GM23338 (cell line): ENCODE data around the gene SYT9.

Experiments
- CREB1 ChIP-seq: fragments of 250-450 bp; sonication (Bioruptor Pico); IDR thresholded peaks from 2 replicates; pipeline ENCODE4 v1.5.0; 2020; ENCODE audit warnings: low read depth, mild to moderate bottlenecking, moderate library complexity
- EZH2 ChIP-seq: fragments of 200-600 bp; sonication (generic); IDR thresholded peaks from one replicate; pipeline ENCODE4 v1.8.0; 2017; ENCODE audit warnings: antibody characterized with exemption, mild to moderate bottlenecking, low read depth; ENCODE audit not compliant: unreplicated experiment
- EZH2phosphoT487 ChIP-seq: fragments of 200-600 bp; sonication (generic); IDR thresholded peaks from one replicate; pipeline ENCODE4 v1.8.1; 2018; ENCODE audit warnings: antibody characterized with exemption; ENCODE audit not compliant: unreplicated experiment
- POLR2AphosphoS5 ChIP-seq: IDR thresholded peaks from 2 replicates; pipeline ENCODE4 v1.6.1; 2016; ENCODE audit warnings: antibody characterized with exemption, low read depth
- ZNF114 ChIP-seq: fragments of 250-450 bp; sonication (Bioruptor Pico); IDR thresholded peaks from 2 replicates; pipeline ENCODE4 v1.5.0; 2020; ENCODE audit warnings: mild to moderate bottlenecking, moderate library complexity
- ZNF331 ChIP-seq: fragments of 250-450 bp; sonication (Bioruptor Pico); IDR thresholded peaks from 2 replicates; pipeline ENCODE4 v1.5.0; 2020; ENCODE audit warnings: low read depth, mild to moderate bottlenecking, moderate library complexity
- TF ChIP-seq, protein P1 (sequence below), 2 experiments: fragments of 200-600 bp in 1 of 2; sonication (generic) in 1 of 2; conservative IDR thresholded peaks; 2 replicates each; pipeline versions ENCODE4 v1.5.1 to v1.6.1; 2016 to 2017; ENCODE audit warnings: antibody characterized with exemption in 2 of 2, low read depth in 2 of 2, mild to moderate bottlenecking in 2 of 2, moderate library complexity in 1 of 2
- TF ChIP-seq, protein P2 (sequence below): IDR thresholded peaks from one replicate; pipeline ENCODE4 v1.6.1; 2018; ENCODE audit warnings: antibody characterized with exemption; ENCODE audit not compliant: unreplicated experiment

DNA sequence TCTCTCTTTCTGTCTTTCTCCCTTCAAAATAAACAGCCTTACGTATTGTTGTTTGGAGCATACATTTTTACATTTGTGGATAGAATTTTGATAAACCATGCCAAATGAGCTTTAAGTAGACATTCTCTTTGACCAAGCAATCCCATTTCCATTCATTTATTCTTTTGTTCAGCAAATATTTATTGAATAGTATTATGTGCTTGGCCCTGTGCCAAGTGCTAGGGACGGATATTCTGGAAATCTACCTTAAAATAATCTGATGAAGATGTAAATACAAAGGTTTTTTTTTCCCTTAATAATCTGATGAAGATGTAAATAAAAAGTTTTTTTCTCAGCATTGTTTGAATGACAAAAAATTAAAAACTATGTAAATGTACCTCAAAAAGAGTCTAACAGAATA, 235.7 kb downstream of the SYT9 start:
- no peak for TF ChIP-seq EZH2phosphoT487
- TF ChIP-seq, protein P1, sequence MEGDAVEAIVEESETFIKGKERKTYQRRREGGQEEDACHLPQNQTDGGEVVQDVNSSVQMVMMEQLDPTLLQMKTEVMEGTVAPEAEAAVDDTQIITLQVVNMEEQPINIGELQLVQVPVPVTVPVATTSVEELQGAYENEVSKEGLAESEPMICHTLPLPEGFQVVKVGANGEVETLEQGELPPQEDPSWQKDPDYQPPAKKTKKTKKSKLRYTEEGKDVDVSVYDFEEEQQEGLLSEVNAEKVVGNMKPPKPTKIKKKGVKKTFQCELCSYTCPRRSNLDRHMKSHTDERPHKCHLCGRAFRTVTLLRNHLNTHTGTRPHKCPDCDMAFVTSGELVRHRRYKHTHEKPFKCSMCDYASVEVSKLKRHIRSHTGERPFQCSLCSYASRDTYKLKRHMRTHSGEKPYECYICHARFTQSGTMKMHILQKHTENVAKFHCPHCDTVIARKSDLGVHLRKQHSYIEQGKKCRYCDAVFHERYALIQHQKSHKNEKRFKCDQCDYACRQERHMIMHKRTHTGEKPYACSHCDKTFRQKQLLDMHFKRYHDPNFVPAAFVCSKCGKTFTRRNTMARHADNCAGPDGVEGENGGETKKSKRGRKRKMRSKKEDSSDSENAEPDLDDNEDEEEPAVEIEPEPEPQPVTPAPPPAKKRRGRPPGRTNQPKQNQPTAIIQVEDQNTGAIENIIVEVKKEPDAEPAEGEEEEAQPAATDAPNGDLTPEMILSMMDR (conservative IDR thresholded peaks at IDR 0.05; ENCODE audit: low read depth in 2 of 2) = no peak
- TF ChIP-seq ZNF114 (CRISPR knock-in tag) = no peak
- no peak for TF ChIP-seq CREB1
- TF ChIP-seq, protein P2, sequence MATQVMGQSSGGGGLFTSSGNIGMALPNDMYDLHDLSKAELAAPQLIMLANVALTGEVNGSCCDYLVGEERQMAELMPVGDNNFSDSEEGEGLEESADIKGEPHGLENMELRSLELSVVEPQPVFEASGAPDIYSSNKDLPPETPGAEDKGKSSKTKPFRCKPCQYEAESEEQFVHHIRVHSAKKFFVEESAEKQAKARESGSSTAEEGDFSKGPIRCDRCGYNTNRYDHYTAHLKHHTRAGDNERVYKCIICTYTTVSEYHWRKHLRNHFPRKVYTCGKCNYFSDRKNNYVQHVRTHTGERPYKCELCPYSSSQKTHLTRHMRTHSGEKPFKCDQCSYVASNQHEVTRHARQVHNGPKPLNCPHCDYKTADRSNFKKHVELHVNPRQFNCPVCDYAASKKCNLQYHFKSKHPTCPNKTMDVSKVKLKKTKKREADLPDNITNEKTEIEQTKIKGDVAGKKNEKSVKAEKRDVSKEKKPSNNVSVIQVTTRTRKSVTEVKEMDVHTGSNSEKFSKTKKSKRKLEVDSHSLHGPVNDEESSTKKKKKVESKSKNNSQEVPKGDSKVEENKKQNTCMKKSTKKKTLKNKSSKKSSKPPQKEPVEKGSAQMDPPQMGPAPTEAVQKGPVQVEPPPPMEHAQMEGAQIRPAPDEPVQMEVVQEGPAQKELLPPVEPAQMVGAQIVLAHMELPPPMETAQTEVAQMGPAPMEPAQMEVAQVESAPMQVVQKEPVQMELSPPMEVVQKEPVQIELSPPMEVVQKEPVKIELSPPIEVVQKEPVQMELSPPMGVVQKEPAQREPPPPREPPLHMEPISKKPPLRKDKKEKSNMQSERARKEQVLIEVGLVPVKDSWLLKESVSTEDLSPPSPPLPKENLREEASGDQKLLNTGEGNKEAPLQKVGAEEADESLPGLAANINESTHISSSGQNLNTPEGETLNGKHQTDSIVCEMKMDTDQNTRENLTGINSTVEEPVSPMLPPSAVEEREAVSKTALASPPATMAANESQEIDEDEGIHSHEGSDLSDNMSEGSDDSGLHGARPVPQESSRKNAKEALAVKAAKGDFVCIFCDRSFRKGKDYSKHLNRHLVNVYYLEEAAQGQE = no peak
- TF ChIP-seq EZH2 = no peak
- TF ChIP-seq ZNF331 = no peak
- TF ChIP-seq POLR2AphosphoS5 = no peak
